Ascending aorta (tissue), 2 donors: ENCODE data around the gene ADAMTS8. TPM values are rescaled to one million over a fixed set of nuclear protein-coding genes. Genes with fewer than 3 reads are reported as not detected.

ENCODE experiments used
- DNase-seq, 2 donors: peaks; one replicate each; pipeline ENCODE4 v3.0.0-alpha.2; 2019; ENCODE audit warnings: low spot score in 2 of 2
- H3K27ac ChIP-seq, 2 donors: fragments of 200-600 bp; sonication (generic); one replicate each; pipeline ENCODE4 v1.5.1; 2016 to 2017; ENCODE audit warnings: mild to moderate bottlenecking in 1 of 2
- H3K27me3 ChIP-seq: fragments of 200-600 bp; sonication (generic); one replicate; pipeline ENCODE4 v1.5.1; 2017
- H3K36me3 ChIP-seq, 2 donors: fragments of 200-600 bp; sonication (generic); one replicate each; pipeline ENCODE4 v1.5.1; 2016
- H3K4me1 ChIP-seq, 2 donors: fragments of 200-600 bp; sonication (generic); one replicate each; pipeline ENCODE4 v1.5.1; 2016 to 2017; ENCODE audit warnings: mild to moderate bottlenecking in 1 of 2
- H3K4me3 ChIP-seq, 2 donors: fragments of 200-600 bp; sonication (generic); one replicate each; pipeline ENCODE4 v1.5.1; 2016 to 2017; ENCODE audit warnings: mild to moderate bottlenecking in 1 of 2
- H3K9me3 ChIP-seq, 2 donors: fragments of 200-600 bp; sonication (generic); one replicate each; pipeline ENCODE4 v1.5.1; 2016
- CTCF ChIP-seq, 3 experiments: fragments of 200-600 bp in 2 of 3; fragments of 450-650 bp in 1 of 3; sonication (generic) in 2 of 3; IDR thresholded peaks; one replicate each; pipeline ENCODE4 v1.5.1; 2016 to 2019; ENCODE audit warnings: antibody characterized with exemption in 3 of 3, mild to moderate bottlenecking in 1 of 3, moderate library complexity in 1 of 3
- intact Hi-C: fragments of 100-400 bp; cut with DNase I; formaldehyde crosslinking; loops from one replicate; pipeline ENCODE4 v1.15.1; 2023
- total RNA-seq: library from RNA; depleted of rRNA; stranded (reverse); fragments of >200 nt; gene quantifications from one replicate; pipeline ENCODE4 v1.1.0, GENCODE V29; 2016

The ADAMTS8 gene
- total RNA-seq, 1 donor from 2014 or later: 0.64 TPM

- no peaks in the 10 kb centered on the region for H3K36me3 ChIP-seq
- H3K27me3 ChIP-seq: no peaks in the 10 kb centered on the region
- H3K27ac ChIP-seq: no peak overlapping the region
- no peak for DNase-seq
- no peaks in the 10 kb centered on the region for H3K9me3 ChIP-seq
- H3K4me1 ChIP-seq: no peaks in the 10 kb centered on the region
- TF ChIP-seq CTCF (IDR thresholded peaks at IDR 0.05): no peak
- H3K4me3 ChIP-seq: no peak overlapping the region
- intact Hi-C loops: no loop called here
Observed at GRCh38 chr11:130370845-130371590, 57.4 kb downstream of the ADAMTS8 start.

GRCh38 chr11:130369713-130370112, 58.7 kb downstream of the ADAMTS8 start:
- no peak for TF ChIP-seq CTCF (IDR thresholded peaks at IDR 0.05)
- no peaks in the 10 kb centered on the region for H3K36me3 ChIP-seq
- H3K27ac ChIP-seq: no peak overlapping the region
- H3K4me3 ChIP-seq: no peak overlapping the region
- no peaks in the 10 kb centered on the region for H3K27me3 ChIP-seq
- intact Hi-C loops: no loop called here
- no peaks in the 10 kb centered on the region for H3K4me1 ChIP-seq
- DNase-seq: no peak
- no peaks in the 10 kb centered on the region for H3K9me3 ChIP-seq

GRCh38 chr11:130369141-130369691, 59.2 kb downstream of the ADAMTS8 start:
- H3K27ac ChIP-seq: no peak overlapping the region
- intact Hi-C loops: no loop called here
- H3K9me3 ChIP-seq: no peaks in the 10 kb centered on the region
- no peaks in the 10 kb centered on the region for H3K36me3 ChIP-seq
- no peak for TF ChIP-seq CTCF (IDR thresholded peaks at IDR 0.05)
- H3K4me3 ChIP-seq: no peak overlapping the region
- H3K27me3 ChIP-seq: no peaks in the 10 kb centered on the region
- no peak for DNase-seq
- H3K4me1 ChIP-seq: no peaks in the 10 kb centered on the region

- Histone ChIP-seq H3K4me1 (no peaks in the 10 kb centered on the region), H3K36me3 (no peaks in the 10 kb centered on the region), H3K4me3 (no peak overlapping the region), H3K27me3 (no peaks in the 10 kb centered on the region), H3K9me3 (peaks cover 0 to 33% of the 10 kb centered on the region in 2 donors), H3K27ac (no peak overlapping the region)
- intact Hi-C loops: no loop called here
- TF ChIP-seq CTCF (IDR thresholded peaks at IDR 0.05): no peak
- DNase-seq: no peak
Observed at GRCh38 chr11:130359419-130359818, 69.0 kb downstream of the ADAMTS8 start.

- no peaks in the 10 kb centered on the region for H3K4me1 ChIP-seq
- no peak for DNase-seq
- H3K36me3 ChIP-seq: no peaks in the 10 kb centered on the region
- no peak for TF ChIP-seq CTCF (IDR thresholded peaks at IDR 0.05)
- no peak overlapping the region for H3K27ac ChIP-seq
- no peak overlapping the region for H3K4me3 ChIP-seq
- intact Hi-C loops: no loop called here
- H3K27me3 ChIP-seq: no peaks in the 10 kb centered on the region
- H3K9me3 ChIP-seq: peaks cover 0 to 37% of the 10 kb centered on the region in 2 donors
Observed at GRCh38 chr11:130358398-130358797, 70.0 kb downstream of the ADAMTS8 start.

Other genes with a start within 250 kb of the ADAMTS8 start
- 24.4 TPM for gene ZBTB44, start 113.7 kb downstream of the ADAMTS8 start, total RNA-seq
- 20.4 TPM for gene ADAMTS15, start 20.0 kb upstream of the ADAMTS8 start, total RNA-seq